AG09309 (cell line): Measurements from ENCODE around the gene PSMA6.
"Not testable (repeated sequence)": the region's sequence is repeated elsewhere in the genome, so short reads cannot be mapped to it uniquely, and the experiment has no call there.

Experiments used
- DNase-seq: peaks from one replicate; pipeline ENCODE4 v3.0.0-alpha.2; 2010; ENCODE audit warnings: low read depth
- H3K4me3 ChIP-seq: 2 replicates; pipeline ENCODE4 v1.5.1; 2011; ENCODE audit warnings: mild to moderate bottlenecking, low read depth, low read length, moderate library complexity; ENCODE audit not compliant: control insufficient read depth
- TF ChIP-seq, protein P1 (sequence below): IDR thresholded peaks from 2 replicates; pipeline ENCODE4 v1.5.1; 2011; ENCODE audit warnings: mild to moderate bottlenecking, low read depth, low read length, inconsistent platforms; ENCODE audit not compliant: insufficient read depth, control insufficient read depth; ENCODE audit errors: missing control alignments

Gene PSMA6

DNA sequence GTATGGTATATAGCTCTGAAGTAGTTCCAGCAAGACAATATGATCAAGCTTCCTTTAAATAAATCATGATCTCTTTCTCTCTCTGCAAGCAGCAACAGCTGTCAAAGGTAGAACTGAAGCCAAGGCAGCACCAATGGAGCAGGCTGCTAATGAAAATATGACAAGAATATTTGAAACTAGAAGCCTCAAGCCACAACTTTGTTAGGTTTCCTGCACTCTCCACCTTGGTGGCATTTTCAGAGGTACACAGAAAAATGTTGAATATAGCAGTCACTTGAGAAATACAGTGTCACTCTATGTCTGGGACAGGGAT, 43.8 kb upstream of the PSMA6 start:
- TF ChIP-seq, protein P1, sequence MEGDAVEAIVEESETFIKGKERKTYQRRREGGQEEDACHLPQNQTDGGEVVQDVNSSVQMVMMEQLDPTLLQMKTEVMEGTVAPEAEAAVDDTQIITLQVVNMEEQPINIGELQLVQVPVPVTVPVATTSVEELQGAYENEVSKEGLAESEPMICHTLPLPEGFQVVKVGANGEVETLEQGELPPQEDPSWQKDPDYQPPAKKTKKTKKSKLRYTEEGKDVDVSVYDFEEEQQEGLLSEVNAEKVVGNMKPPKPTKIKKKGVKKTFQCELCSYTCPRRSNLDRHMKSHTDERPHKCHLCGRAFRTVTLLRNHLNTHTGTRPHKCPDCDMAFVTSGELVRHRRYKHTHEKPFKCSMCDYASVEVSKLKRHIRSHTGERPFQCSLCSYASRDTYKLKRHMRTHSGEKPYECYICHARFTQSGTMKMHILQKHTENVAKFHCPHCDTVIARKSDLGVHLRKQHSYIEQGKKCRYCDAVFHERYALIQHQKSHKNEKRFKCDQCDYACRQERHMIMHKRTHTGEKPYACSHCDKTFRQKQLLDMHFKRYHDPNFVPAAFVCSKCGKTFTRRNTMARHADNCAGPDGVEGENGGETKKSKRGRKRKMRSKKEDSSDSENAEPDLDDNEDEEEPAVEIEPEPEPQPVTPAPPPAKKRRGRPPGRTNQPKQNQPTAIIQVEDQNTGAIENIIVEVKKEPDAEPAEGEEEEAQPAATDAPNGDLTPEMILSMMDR = no peak
- no peak for DNase-seq
- no peak overlapping the region for H3K4me3 ChIP-seq

DNA sequence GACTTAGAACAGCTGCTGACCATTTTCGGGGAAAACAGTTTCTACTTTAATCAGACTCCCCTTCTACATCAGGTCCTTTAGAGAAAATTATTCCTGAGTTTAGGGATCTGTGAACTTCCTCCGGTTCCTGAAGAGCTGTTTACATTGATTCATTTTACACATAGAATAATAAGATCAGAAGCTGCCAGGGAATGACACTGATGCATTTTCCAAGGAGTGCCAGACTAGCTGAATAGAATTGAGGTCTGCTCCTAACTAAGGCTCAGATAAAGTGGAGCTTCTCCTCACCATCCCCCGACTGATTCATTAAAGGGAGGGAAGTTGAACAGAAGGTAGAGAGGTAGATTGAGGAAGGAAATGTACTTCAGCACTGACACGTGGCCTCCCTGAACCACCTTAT, 41.9 kb upstream of the PSMA6 start:
- no peak overlapping the region for H3K4me3 ChIP-seq
- no peak for DNase-seq
- TF ChIP-seq, protein P1 = no peak

DNA sequence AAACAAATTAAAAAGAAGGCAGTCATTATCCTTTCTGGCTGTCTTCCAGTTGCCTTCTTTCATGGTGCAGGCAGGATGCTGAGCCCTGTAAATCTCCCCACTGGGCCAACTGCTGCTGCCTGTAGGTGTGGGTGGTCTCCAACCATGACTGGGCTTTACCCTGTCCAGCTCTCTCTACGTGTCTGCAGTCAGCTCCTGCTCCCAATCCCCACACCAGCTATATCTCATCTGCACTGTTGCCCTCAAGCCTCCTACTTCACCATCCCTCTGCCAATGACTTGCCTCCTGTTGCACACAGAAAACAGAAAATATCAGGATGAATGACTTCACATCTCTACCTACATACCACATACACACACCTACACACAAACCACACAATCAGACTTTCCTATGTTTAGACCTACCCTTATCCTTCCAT, 39.7 kb upstream of the PSMA6 start:
- H3K4me3 ChIP-seq = no peak overlapping the region
- DNase-seq = no peak
- TF ChIP-seq, protein P1 = no peak

DNA sequence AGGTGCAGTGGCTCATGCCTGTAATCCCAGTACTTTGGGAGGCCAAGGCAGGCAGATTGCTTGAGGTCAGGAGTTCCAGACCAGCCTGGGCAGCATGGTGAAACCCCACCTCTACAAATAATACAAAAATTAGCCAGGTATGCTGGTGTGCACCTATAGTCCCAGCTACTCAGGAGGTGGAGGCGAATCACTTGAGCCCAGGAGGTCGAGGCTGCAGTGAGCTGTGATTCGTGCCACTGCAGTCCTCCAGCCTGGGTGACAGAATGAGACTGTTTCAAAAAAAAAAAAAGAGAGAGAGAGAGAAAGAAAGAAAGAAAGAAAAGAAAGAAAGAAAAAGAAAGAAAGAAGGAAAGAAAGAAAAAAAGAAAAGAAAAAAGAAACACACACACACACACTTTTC, 39.1 kb upstream of the PSMA6 start:
- H3K4me3 ChIP-seq, DNase-seq: not testable (repeated sequence)

DNA sequence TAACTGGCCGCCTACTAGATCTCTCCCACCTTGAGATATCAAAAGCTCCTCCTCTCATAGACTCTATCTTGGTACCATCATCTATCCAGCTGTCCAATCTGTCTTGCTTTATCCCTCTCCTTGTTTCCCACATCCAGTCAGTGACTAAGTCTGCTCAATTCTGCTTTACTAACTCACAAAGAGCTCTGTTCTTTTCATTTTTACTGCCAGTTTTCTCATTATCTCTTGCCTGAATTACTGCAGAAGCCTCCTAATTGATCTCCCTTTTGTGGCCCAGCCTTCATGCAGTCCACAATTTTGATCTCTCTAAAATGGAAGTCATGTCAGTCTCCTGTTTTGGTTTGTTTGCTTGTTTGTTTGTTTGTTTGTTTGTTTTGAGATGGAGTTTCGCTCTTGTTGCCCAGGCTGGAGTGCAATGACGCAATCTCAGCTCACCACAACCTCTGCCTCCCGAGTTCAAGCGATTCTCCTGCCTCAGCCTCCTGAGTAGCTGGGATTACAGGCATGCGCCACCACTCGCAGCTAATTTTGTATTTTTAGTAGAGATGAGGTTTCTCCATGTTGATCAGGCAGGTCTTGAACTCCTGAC, 38.1 kb upstream of the PSMA6 start:
- not testable (repeated sequence) for DNase-seq, H3K4me3 ChIP-seq

DNA sequence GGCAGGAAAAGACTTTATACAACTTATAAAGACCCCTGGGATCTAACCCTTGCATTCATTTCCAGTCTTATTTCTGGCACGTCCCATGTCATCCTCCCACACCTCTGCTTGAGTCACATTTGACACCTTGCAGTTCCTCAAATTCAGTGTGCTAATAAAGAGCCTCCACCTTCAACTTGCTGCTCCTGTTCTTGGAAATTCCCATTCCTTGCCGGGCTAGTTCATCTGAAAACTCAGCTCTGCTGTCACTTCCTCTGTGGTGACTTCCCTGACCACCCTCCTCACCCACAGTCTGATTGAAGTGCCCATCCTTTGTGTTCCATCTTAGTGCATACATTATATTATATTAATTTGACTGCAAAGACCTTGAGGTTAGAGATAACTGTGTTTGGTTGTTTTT, 37.4 kb upstream of the PSMA6 start:
- TF ChIP-seq, protein P1 = no peak

DNA sequence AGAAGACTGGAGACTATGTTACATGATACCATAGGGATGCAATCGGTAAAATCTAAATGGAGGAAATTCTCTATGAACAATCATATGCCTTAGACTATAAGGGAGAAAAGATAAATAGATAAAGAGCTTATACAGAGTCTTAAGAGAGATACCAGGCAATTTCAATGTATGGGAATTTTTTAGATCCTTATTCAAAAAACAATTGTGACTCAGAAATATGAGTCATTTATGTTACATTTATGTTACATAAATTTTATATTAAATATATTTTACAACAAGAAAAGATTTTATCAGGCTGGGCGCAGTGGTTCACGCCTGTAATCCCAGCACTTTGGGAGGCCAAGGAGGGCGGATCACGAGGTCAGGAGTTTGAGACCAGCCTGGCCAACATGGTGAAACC, 36.5 kb upstream of the PSMA6 start:
- TF ChIP-seq, protein P1 = no peak
- H3K4me3 ChIP-seq = no peak overlapping the region
- DNase-seq = no peak

More for the DNA sequence above, 37.4 kb upstream of the PSMA6 start:
- DNase-seq = no peak
- no peak overlapping the region for H3K4me3 ChIP-seq

DNA sequence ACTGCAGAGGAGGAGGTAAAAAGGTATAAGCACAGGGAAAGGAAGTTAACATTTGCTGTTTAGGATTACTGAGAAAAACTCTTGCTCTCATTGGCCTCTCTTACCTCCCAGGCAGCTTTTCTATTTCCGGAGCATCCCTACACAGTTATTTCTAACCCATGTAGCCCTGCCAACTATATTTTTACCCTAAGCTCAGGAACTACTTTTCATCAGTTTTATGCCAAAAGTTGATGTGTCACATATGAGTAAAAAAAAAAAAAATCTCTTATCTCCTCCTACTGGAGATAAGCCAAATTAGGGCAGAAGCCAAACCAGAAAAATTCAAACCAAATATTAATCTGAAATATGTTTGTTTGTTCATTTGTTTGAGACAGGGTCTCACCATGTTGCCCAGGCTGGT, 34.4 kb upstream of the PSMA6 start:
- peak; percentile 16 for DNase-seq
- H3K4me3 ChIP-seq = no peak overlapping the region
- TF ChIP-seq, protein P1 = no peak
